ENCODE data around the gene ANGPTL2.

- TF ChIP-seq CTCF (conservative IDR thresholded peaks at IDR 0.05 in 1 of 2, IDR thresholded peaks at IDR 0.05 in 1 of 2; ENCODE audit: extremely low read depth in 1 of 2, insufficient read depth in 1 of 2, low read depth in 1 of 2, low read length in 2 of 2) (no peak), EZH2 (IDR thresholded peaks at IDR 0.05; ENCODE audit: borderline replicate concordance, low read length) (no peak)
These were observed 22.4 kb upstream of the ANGPTL2 start for GRCh38 chr9:127144670-127145445.
